ENCODE measurements around the gene MINPP1. TPM values are rescaled to one million over a fixed set of nuclear protein-coding genes. Genes with fewer than 3 reads are reported as not detected.

Gene MINPP1
- total and polyA plus RNA-seq, 2 of the 4 experiments (the other 2 are of a cell fraction), result 11.7 to 14.4 TPM

DNA sequence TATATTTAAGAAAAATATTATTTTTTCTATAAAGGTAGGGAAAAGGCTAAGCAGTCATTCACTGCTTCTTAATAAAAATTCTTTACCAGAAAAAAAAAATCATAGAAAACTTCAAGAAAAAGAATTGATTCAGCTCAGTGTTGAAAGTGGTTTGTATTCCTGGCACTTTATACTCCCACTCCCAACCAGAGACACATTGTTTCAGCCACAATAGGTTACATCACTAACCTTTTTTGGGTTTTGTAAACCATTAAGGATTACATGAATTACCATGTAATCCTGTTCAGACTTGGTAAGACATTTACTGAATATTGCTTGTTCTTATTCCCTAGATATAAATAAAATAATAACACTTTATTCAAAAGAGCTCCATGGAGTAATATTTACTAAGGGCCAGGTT lies 46.6 kb downstream of the MINPP1 start:
- Histone ChIP-seq H2AK5ac (ENCODE audit: low read depth, low read length) (no peak overlapping the region), H2BK15ac (ENCODE audit: low read depth, low read length) (no peak overlapping the region), H4K20me1 (ENCODE audit: insufficient read depth, low read length) (peaks cover 3% of the 10 kb centered on the region; the same call in 1 of the 2 replicates), H4K5ac (ENCODE audit: low read depth, low read length) (no peak overlapping the region), H3K14ac (replicated peaks; ENCODE audit: low read depth, low read length) (no peak overlapping the region), H3K18ac (ENCODE audit: low read depth, low read length) (no peak overlapping the region), H2AK9ac (replicated peaks; ENCODE audit: low read depth, low read length, poor library complexity) (no peak overlapping the region), H3K4ac (ENCODE audit: low read depth, low read length) (no peak overlapping the region), H4K8ac (ENCODE audit: low read depth in 2 of 2, low read length in 2 of 2) (no peak overlapping the region), H3K36me3 (ENCODE audit: control insufficient read depth, insufficient read depth, low read length) (peaks cover 3% of the 10 kb centered on the region; the same call in 1 of the 2 replicates), H3K79me1 (ENCODE audit: low read depth in 1 of 2, low read length in 2 of 2) (peaks cover 3 to 28% of the 10 kb centered on the region in 2 experiments; a peak in 3 of 4 replicates), H4K91ac (ENCODE audit: insufficient read depth, low read depth, low read length) (no peak overlapping the region), H2BK120ac (ENCODE audit: low read depth, low read length) (no peak overlapping the region), H3K4me2 (ENCODE audit: low read depth, low read length) (no peak overlapping the region), H2BK5ac (ENCODE audit: low read depth, low read length, poor library complexity, severe bottlenecking) (no peak overlapping the region), H2AFZ (replicated peaks; ENCODE audit: low read length, poor library complexity) (no peak overlapping the region), H3K27ac (ENCODE audit: insufficient read depth, low read length) (no peak overlapping the region), H2BK20ac (ENCODE audit: low read depth, low read length) (no peak overlapping the region), H3K9me3 (ENCODE audit: control insufficient read depth, insufficient read depth, low read length) (no peaks in the 10 kb centered on the region), H3K27me3 (ENCODE audit: control insufficient read depth, insufficient read depth, low read length) (no peaks in the 10 kb centered on the region), H3K9ac (ENCODE audit: low read depth, low read length) (no peak overlapping the region), H3K4me3 (ENCODE audit: insufficient read depth, low read depth, low read length) (no peak overlapping the region), H3K23ac (ENCODE audit: low read depth, low read length) (no peak overlapping the region), H3K9me1 (ENCODE audit: insufficient read depth, low read length) (peaks cover 6% of the 10 kb centered on the region), H3K56ac (ENCODE audit: extremely low read depth, insufficient read depth, low read length) (no peak overlapping the region), H3K4me1 (ENCODE audit: control insufficient read depth, insufficient read depth, low read length) (peaks cover 22% of the 10 kb centered on the region)
- in situ Hi-C loops (cut with MboI; ENCODE audit: low sequenced_read_pairs), result no loop called here
- intact Hi-C loops (cut with micrococcal nuclease), result loop anchor here (5.0 kb wide), 1 partner anchor 41 kb away; no protein-coding TSS in a partner anchor
- dilution Hi-C loops (cut with HindIII; ENCODE audit: low sequenced_read_pairs, unreplicated experiment), result no loop called here
- POLR2A ChIA-PET (ENCODE audit: unreplicated experiment), result no interaction called here
- DNase-seq (no peak), ATAC-seq (ENCODE audit: low read depth) (no peak)
- BruUV-seq (replicated peaks), result no TSS peak
- TF ChIP-seq SMC3 (IDR thresholded peaks at IDR 0.05; ENCODE audit: low read depth, low read length) (no peak), BHLHE40 (IDR thresholded peaks at IDR 0.05; ENCODE audit: low read depth, low read length) (no peak), CHD1 (IDR thresholded peaks at IDR 0.05; ENCODE audit: low read depth, low read length) (no peak), USF2 (IDR thresholded peaks at IDR 0.05; ENCODE audit: low read depth, low read length) (no peak), MAZ (IDR thresholded peaks at IDR 0.05; ENCODE audit: borderline replicate concordance, low read depth, low read length) (no peak), RFX5 (IDR thresholded peaks at IDR 0.05; ENCODE audit: low read depth, low read length) (no peak), RCOR1 (IDR thresholded peaks at IDR 0.05; ENCODE audit: insufficient replicate concordance, low read length) (no peak), FOS (IDR thresholded peaks at IDR 0.05; ENCODE audit: low read depth, low read length) (no peak), RAD21 (IDR thresholded peaks at IDR 0.05; ENCODE audit: low read length) (no peak), MXI1 (IDR thresholded peaks at IDR 0.05; ENCODE audit: borderline replicate concordance, low read depth, low read length) (no peak), MAFK (IDR thresholded peaks at IDR 0.05; ENCODE audit: low read depth, low read length) (no peak), POLR2A (IDR thresholded peaks at IDR 0.05; ENCODE audit: low read depth, low read length) (no peak)
- TF ChIP-seq, protein P1, sequence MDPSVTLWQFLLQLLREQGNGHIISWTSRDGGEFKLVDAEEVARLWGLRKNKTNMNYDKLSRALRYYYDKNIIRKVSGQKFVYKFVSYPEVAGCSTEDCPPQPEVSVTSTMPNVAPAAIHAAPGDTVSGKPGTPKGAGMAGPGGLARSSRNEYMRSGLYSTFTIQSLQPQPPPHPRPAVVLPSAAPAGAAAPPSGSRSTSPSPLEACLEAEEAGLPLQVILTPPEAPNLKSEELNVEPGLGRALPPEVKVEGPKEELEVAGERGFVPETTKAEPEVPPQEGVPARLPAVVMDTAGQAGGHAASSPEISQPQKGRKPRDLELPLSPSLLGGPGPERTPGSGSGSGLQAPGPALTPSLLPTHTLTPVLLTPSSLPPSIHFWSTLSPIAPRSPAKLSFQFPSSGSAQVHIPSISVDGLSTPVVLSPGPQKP (IDR thresholded peaks at IDR 0.05; ENCODE audit: borderline replicate concordance, low read depth, low read length), result no peak
- TF ChIP-seq, protein P2, sequence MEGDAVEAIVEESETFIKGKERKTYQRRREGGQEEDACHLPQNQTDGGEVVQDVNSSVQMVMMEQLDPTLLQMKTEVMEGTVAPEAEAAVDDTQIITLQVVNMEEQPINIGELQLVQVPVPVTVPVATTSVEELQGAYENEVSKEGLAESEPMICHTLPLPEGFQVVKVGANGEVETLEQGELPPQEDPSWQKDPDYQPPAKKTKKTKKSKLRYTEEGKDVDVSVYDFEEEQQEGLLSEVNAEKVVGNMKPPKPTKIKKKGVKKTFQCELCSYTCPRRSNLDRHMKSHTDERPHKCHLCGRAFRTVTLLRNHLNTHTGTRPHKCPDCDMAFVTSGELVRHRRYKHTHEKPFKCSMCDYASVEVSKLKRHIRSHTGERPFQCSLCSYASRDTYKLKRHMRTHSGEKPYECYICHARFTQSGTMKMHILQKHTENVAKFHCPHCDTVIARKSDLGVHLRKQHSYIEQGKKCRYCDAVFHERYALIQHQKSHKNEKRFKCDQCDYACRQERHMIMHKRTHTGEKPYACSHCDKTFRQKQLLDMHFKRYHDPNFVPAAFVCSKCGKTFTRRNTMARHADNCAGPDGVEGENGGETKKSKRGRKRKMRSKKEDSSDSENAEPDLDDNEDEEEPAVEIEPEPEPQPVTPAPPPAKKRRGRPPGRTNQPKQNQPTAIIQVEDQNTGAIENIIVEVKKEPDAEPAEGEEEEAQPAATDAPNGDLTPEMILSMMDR (conservative IDR thresholded peaks at IDR 0.05; ENCODE audit: low read depth, low read length), result no peak
- CTCF ChIA-PET, result interaction anchor here (0.6 kb wide), 1 partner anchor 10 kb away, joined by 3 read pairs; no protein-coding TSS in a partner anchor
